HepG2 (cell line): ENCODE data around the gene STK4. TPM values are rescaled to one million over a fixed set of nuclear protein-coding genes. Genes with fewer than 3 reads are reported as not detected.

ENCODE experiments used
- ATAC-seq: fragments of 200-7000 bp; cut with Tn5 transposase; 3 replicates; pipeline ENCODE4 v1.9.1; 2020; ENCODE audit warnings: mild to moderate bottlenecking, moderate library complexity
- BruUV-seq: library from RNA; stranded (reverse); fragments of 400-500 nt; replicated peaks from 2 replicates; lab custom pipeline; 2021; lab: Mats Ljungman, UMichigan
- CTCF ChIA-PET: fragments of 300-600 bp; formaldehyde crosslinking; extraction: SDS; loops from one replicate; lab custom pipeline; 2021; ENCODE audit warnings: low total read pairs, inconsistent platforms, low intra/inter-chr PET ratio; lab: Yijun Ruan, JAX
- POLR2A ChIA-PET: fragments of 350-600 bp; sonication (Branson Sonifier 250); formaldehyde crosslinking; loops from one replicate; lab custom pipeline; 2020; ENCODE audit warnings: antibody characterized with exemption, inconsistent platforms; lab: Yijun Ruan, JAX
- DNase-seq: peaks from one replicate; pipeline ENCODE4 v3.0.0-alpha.2; 2015; ENCODE audit warnings: low spot score
- FAIRE-seq: peaks from 3 replicates; lab custom pipeline; 2011; peaks lifted over from hg19 to GRCh38; lab: Jason Lieb, UNC
- H2AFZ ChIP-seq: one replicate; pipeline ENCODE4 v1.6.1; 2011; ENCODE audit warnings: low read length, inconsistent platforms
- H3K27ac ChIP-seq: fragments of 300-600 bp; 3 replicates; pipeline ENCODE4 v1.8.0; 2011; ENCODE audit warnings: mixed run types, mild to moderate bottlenecking, mixed read lengths, low read length, inconsistent platforms; ENCODE audit not compliant: insufficient read depth; ENCODE audit errors: extremely low read length
- H3K27me3 ChIP-seq, 2 experiments: fragments of 200-600 bp in 1 of 2; 2 replicates in 1 of 2; 3 replicates in 1 of 2; pipeline versions ENCODE4 v1.6.0 to v1.8.0; 2011; ENCODE audit warnings: low read length in 2 of 2, mild to moderate bottlenecking in 2 of 2, moderate library complexity in 2 of 2, inconsistent platforms in 1 of 2; ENCODE audit not compliant: insufficient read depth in 2 of 2, control insufficient read depth in 1 of 2
- H3K36me3 ChIP-seq, 2 experiments: fragments of 200-600 bp in 1 of 2; replicated peaks in 1 of 2; 2 replicates in 1 of 2; 3 replicates in 1 of 2; pipeline versions ENCODE4 v1.5.1 to v1.8.0; 2011; ENCODE audit warnings: low read length in 2 of 2, inconsistent platforms in 1 of 2; ENCODE audit not compliant: insufficient read depth in 2 of 2, control insufficient read depth in 1 of 2
- H3K4me1 ChIP-seq: 2 replicates; pipeline ENCODE4 v1.5.1; 2012; ENCODE audit warnings: low read length, inconsistent platforms; ENCODE audit not compliant: insufficient read depth
- H3K4me2 ChIP-seq: 2 replicates; pipeline ENCODE4 v1.6.0; 2011; ENCODE audit warnings: low read depth, low read length, inconsistent platforms
- H3K4me3 ChIP-seq, 3 experiments: fragments of 200-600 bp in 1 of 3; sonication (generic), shearing (Covaris generic) in 1 of 3; replicated peaks in 1 of 3; 2 replicates each; pipeline ENCODE4 v1.5.1; 2011 to 2016; ENCODE audit warnings: low read length in 3 of 3, inconsistent platforms in 2 of 3, low read depth in 2 of 3, mild to moderate bottlenecking in 2 of 3, control low read depth in 1 of 3, mixed read lengths in 1 of 3; ENCODE audit not compliant: insufficient read depth in 1 of 3
- H3K79me2 ChIP-seq: one replicate; pipeline ENCODE4 v1.6.1; 2011; ENCODE audit warnings: low read length, inconsistent platforms; ENCODE audit not compliant: insufficient read depth
- H3K9ac ChIP-seq: 2 replicates; pipeline ENCODE4 v1.6.0; 2011; ENCODE audit warnings: mild to moderate bottlenecking, low read depth, low read length, inconsistent platforms; ENCODE audit not compliant: insufficient read depth
- H3K9me3 ChIP-seq: 2 replicates; pipeline ENCODE4 v1.5.1; 2012; ENCODE audit warnings: mild to moderate bottlenecking, low read length
- H4K20me1 ChIP-seq: 2 replicates; pipeline ENCODE4 v1.6.0; 2011; ENCODE audit warnings: inconsistent platforms, mild to moderate bottlenecking, low read length, moderate library complexity; ENCODE audit not compliant: insufficient read depth
- EP300 ChIP-seq, 3 experiments: sonication (generic) in 1 of 3; formaldehyde crosslinking in 1 of 3; IDR thresholded peaks; 2 replicates each; pipeline versions ENCODE4 v1.5.1 to v1.6.1; 2011 to 2020; ENCODE audit warnings: low read depth in 2 of 3, low read length in 2 of 3, borderline replicate concordance in 1 of 3, improper control_type of control experiment in 1 of 3, mild to moderate bottlenecking in 1 of 3, missing genetic modification reagents in 1 of 3, moderate library complexity in 1 of 3
- HNRNPK ChIP-seq: fragments of 200-400 bp; formaldehyde crosslinking; IDR thresholded peaks from 2 replicates; pipeline ENCODE4 v1.6.1; 2018; ENCODE audit warnings: low read length, low read depth, moderate library complexity, mild to moderate bottlenecking; ENCODE audit not compliant: poor library complexity, severe bottlenecking
- PATZ1 ChIP-seq: sonication (generic); formaldehyde crosslinking; IDR thresholded peaks from 2 replicates; pipeline ENCODE4 v1.4.0; 2020; ENCODE audit warnings: missing genetic modification reagents
- PCBP1 ChIP-seq: fragments of 200-400 bp; formaldehyde crosslinking; IDR thresholded peaks from 2 replicates; pipeline ENCODE4 v1.6.1; 2017; ENCODE audit warnings: mild to moderate bottlenecking, low read depth, low read length, borderline replicate concordance
- SKI ChIP-seq: fragments of 450-650 bp; IDR thresholded peaks from one replicate; pipeline ENCODE4 v1.6.1; 2018; ENCODE audit warnings: mild to moderate bottlenecking; ENCODE audit not compliant: partially characterized antibody
- ZBTB39 ChIP-seq: sonication (generic); formaldehyde crosslinking; IDR thresholded peaks from 2 replicates; pipeline ENCODE4 v1.5.0; 2020; ENCODE audit warnings: missing genetic modification reagents
- ZNF33A ChIP-seq: sonication (generic); formaldehyde crosslinking; IDR thresholded peaks from 2 replicates; pipeline ENCODE4 v1.5.1; 2020; ENCODE audit warnings: missing genetic modification reagents, mild to moderate bottlenecking, moderate library complexity, borderline replicate concordance
- ZNF512B ChIP-seq: sonication (generic); formaldehyde crosslinking; IDR thresholded peaks from 2 replicates; pipeline ENCODE4 v1.5.1; 2020; ENCODE audit warnings: missing genetic modification reagents, mild to moderate bottlenecking, borderline replicate concordance
- ZNF652 ChIP-seq: IDR thresholded peaks from 2 replicates; pipeline ENCODE4 v1.6.1; 2016; ENCODE audit warnings: low read depth, borderline replicate concordance
- ZSCAN30 ChIP-seq: sonication (generic); formaldehyde crosslinking; IDR thresholded peaks from 2 replicates; pipeline ENCODE4 v1.5.0; 2020; ENCODE audit warnings: mild to moderate bottlenecking, missing genetic modification reagents
- WGBS: methylation state at CpG from one replicate; pipeline ENCODE4 v1.1.6; 2017; ENCODE audit warnings: low lambda C conversion rate; 5-methylcytosine and 5-hydroxymethylcytosine counted together
- in situ Hi-C: cut with HindIII; loops from 2 replicates; pipeline ENCODE4 v1.10.0; 2017; ENCODE audit warnings: low pct_unique_long_range_greater_than_20kb; ENCODE audit not compliant: extremely low pct_ligation_motif_present
- intact Hi-C: fragments of 100-400 bp; cut with micrococcal nuclease; formaldehyde crosslinking; loops from one replicate; pipeline ENCODE4 v1.10.0; 2022; ENCODE audit not compliant: unreplicated experiment
- polyA plus RNA-seq, 8 experiments: library from polyadenylated mRNA; depleted of rRNA in 3 of 8; stranded (reverse) in 7 of 8; unstranded in 1 of 8; fragments of >200 nt; fragmentation: Illumina TruSeq in 4 of 8; extraction: Trizol in 4 of 8; gene quantifications; 2 replicates each; pipeline versions ENCODE4 v1.2.1 to v1.2.3, GENCODE V29; 2011 to 2016; ENCODE audit warnings: low read depth in 4 of 8, missing spikeins in 1 of 8, mixed read lengths in 1 of 8; ENCODE audit not compliant: insufficient read depth in 1 of 8
- total RNA-seq, 5 experiments: library from RNA; depleted of rRNA; stranded (reverse); fragments of >200 nt; fragmentation: Illumina TruSeq; extraction: Trizol; gene quantifications; 2 replicates each; pipeline ENCODE4 v1.2.3, GENCODE V29; 2016; ENCODE audit warnings: low read depth in 1 of 5

Gene STK4
- total and polyA plus RNA-seq, 2 of the 13 experiments (the other 11 are each of a cell fraction or from before 2014, with no cell fraction given): 25.6 to 38.3 TPM

GRCh38 chr20:44960103-44960852, 6.0 kb upstream of the STK4 start, which contains the start of gene TOMM34 (continued):
- 0 out of 2 replicates have a peak, but pooled peaks have one; percentile 26 for TF ChIP-seq ZNF512B (CRISPR knock-in tag)

GRCh38 chr20:44961011-44961869, 5.1 kb upstream of the STK4 start:
- Histone ChIP-seq H3K9me3 (no peaks in the 10 kb centered on the region), H2AFZ (no peak overlapping the region), H3K4me1 (peaks cover 68% of the 10 kb centered on the region), H3K4me3 (peak overlapping the region in 2 of 3 experiments; percentile 90 to 94; a peak in 2 of 6 replicates), H3K27me3 (no peaks in the 10 kb centered on the region; a peak in 1 of 5 replicates), H3K36me3 (peaks cover 3 to 9% of the 10 kb centered on the region in 2 experiments), H3K27ac (no peak overlapping the region), H3K9ac (no peak overlapping the region), H3K4me2 (peak overlapping the region; percentile 96), H4K20me1 (no peaks in the 10 kb centered on the region; the same call in 1 of the 2 replicates), H3K79me2 (peaks cover 27% of the 10 kb centered on the region)
- intact Hi-C loops (no loop called here), in situ Hi-C loops (no loop called here)
- POLR2A ChIA-PET: interaction anchor here (1.2 to 4.1 kb wide), 8 partner anchors 12 to 920 kb away, joined by 3 to 51 read pairs (median 7); partner anchors contain the start of genes PABPC1L, YWHAB and ZSWIM1
- no peak for ATAC-seq
- BruUV-seq: no TSS peak
- no peak for FAIRE-seq
- CTCF ChIA-PET: no interaction called here
- DNase-seq: peak; percentile 34
- 45% methylated on average over 4 of the region's 4 CpGs for WGBS
- TF ChIP-seq SKI (no peak), ZSCAN30 (0 out of 2 replicates have a peak, but pooled peaks have one; percentile 2), PATZ1 (CRISPR knock-in tag) (peak; percentile 26; the same call in 1 of the 2 replicates), PCBP1 (no peak), ZNF33A (CRISPR knock-in tag) (0 out of 2 replicates have a peak, but pooled peaks have one; percentile 9), ZBTB39 (CRISPR knock-in tag) (no peak), EP300 (IDR thresholded peaks at IDR 0.05; ENCODE audit: low read depth in 2 of 2, low read length in 2 of 2) (0 out of 4 replicates have a peak, but pooled peaks of 1 of the 2 experiments have one; percentile 17), EP300 (CRISPR knock-in tag; IDR thresholded peaks at IDR 0.05; ENCODE audit: borderline replicate concordance) (no peak), HNRNPK (peak; percentile 42), ZNF652 (CRISPR knock-in tag) (peak; percentile 87)
